K562 (cell line): Measurements from ENCODE around the gene PAIP2.

Source experiments
- ELF1 ChIP-seq: fragments of 200-800 bp; sonication (Bioruptor generic); IDR thresholded peaks from 2 replicates; pipeline ENCODE4 v1.6.1; 2016; ENCODE audit warnings: missing genetic modification characterization, missing compliant biosample characterization
- ZNF224 ChIP-seq: sonication (generic); formaldehyde crosslinking; IDR thresholded peaks from 2 replicates; pipeline ENCODE4 v1.8.0; 2022; ENCODE audit warnings: mild to moderate bottlenecking, missing genetic modification reagents
- ZNF274 ChIP-seq: IDR thresholded peaks from 2 replicates; pipeline ENCODE4 v1.6.1; 2011; ENCODE audit warnings: low read depth, mild to moderate bottlenecking, low read length, moderate library complexity, borderline replicate concordance
- ZNF707 ChIP-seq: fragments of 250-450 bp; sonication (Bioruptor Pico); conservative IDR thresholded peaks from 2 replicates; pipeline ENCODE4 v1.8.0; 2022; ENCODE audit warnings: inconsistent platforms, mild to moderate bottlenecking, moderate library complexity
- TF ChIP-seq, protein P1 (sequence below), 2 experiments: fragments of 200-800 bp in 1 of 2; sonication (Bioruptor generic) in 1 of 2; sonication (generic) in 1 of 2; formaldehyde crosslinking in 1 of 2; IDR thresholded peaks in 1 of 2; conservative IDR thresholded peaks in 1 of 2; 2 replicates each; pipeline versions ENCODE4 v1.5.0 to v1.6.1; 2016 to 2020; ENCODE audit warnings: missing compliant biosample characterization in 1 of 2, missing genetic modification characterization in 1 of 2, missing genetic modification reagents in 1 of 2
- TF ChIP-seq, protein P2 (sequence below): IDR thresholded peaks from 2 replicates; pipeline ENCODE4 v1.6.1; 2014; ENCODE audit warnings: antibody characterized with exemption

DNA sequence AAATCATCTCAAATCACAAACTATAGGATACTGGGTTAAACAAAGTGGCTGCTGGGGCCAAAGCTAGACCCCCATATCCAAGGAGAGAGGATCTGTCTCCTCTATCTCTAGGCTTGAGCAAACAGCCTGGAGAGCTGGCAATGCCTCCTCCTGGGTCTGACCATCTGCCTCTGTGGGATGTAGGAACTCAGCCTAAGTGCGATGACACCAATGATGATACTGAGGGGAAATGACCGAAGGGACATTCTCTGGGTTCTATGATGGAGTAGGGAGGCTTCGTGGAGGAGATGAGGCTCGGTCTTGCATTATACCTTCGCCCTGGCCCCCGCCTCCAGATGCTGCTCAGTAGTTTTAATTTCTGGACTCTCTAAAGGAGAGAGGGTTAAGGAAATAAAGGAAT, 71.5 kb downstream of the PAIP2 start:
- TF ChIP-seq ELF1, result no peak
- TF ChIP-seq, protein P1, sequence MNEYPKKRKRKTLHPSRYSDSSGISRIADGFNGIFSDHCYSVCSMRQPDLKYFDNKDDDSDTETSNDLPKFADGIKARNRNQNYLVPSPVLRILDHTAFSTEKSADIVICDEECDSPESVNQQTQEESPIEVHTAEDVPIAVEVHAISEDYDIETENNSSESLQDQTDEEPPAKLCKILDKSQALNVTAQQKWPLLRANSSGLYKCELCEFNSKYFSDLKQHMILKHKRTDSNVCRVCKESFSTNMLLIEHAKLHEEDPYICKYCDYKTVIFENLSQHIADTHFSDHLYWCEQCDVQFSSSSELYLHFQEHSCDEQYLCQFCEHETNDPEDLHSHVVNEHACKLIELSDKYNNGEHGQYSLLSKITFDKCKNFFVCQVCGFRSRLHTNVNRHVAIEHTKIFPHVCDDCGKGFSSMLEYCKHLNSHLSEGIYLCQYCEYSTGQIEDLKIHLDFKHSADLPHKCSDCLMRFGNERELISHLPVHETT (CRISPR knock-in tag; conservative IDR thresholded peaks at IDR 0.05 in 1 of 2, IDR thresholded peaks at IDR 0.05 in 1 of 2), result no peak
- no peak for TF ChIP-seq ZNF224
- no peak for TF ChIP-seq ZNF274
- TF ChIP-seq ZNF707, result no peak
- TF ChIP-seq, protein P2, sequence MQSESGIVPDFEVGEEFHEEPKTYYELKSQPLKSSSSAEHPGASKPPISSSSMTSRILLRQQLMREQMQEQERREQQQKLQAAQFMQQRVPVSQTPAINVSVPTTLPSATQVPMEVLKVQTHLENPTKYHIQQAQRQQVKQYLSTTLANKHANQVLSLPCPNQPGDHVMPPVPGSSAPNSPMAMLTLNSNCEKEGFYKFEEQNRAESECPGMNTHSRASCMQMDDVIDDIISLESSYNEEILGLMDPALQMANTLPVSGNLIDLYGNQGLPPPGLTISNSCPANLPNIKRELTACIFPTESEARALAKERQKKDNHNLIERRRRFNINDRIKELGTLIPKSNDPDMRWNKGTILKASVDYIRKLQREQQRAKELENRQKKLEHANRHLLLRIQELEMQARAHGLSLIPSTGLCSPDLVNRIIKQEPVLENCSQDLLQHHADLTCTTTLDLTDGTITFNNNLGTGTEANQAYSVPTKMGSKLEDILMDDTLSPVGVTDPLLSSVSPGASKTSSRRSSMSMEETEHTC, result no peak
